Measurements from ENCODE around the gene FCGR2B.
A peak's percentile ranks its signal among the peaks of the same experiment; 100 is the strongest.

FCGR2B gene

GRCh38 chr1:161710560-161710959, 47.6 kb downstream of the FCGR2B start:
- no peak for TF ChIP-seq CTCF (IDR thresholded peaks at IDR 0.05; ENCODE audit: insufficient read depth, low read depth, low read length, missing control alignments)
- DNase-seq (ENCODE audit: low read depth), result no peak
- no peak overlapping the region for H3K4me3 ChIP-seq (ENCODE audit: low read depth, low read length)

- peak; percentile 51 for DNase-seq (ENCODE audit: low read depth)
- H3K4me3 ChIP-seq (ENCODE audit: low read depth, low read length), result peak overlapping the region; percentile 22; the same call in 1 of the 2 replicates
- TF ChIP-seq CTCF (IDR thresholded peaks at IDR 0.05; ENCODE audit: insufficient read depth, low read depth, low read length, missing control alignments), result no peak
These were observed 55.8 kb downstream of the FCGR2B start for GRCh38 chr1:161718559-161719324.

GRCh38 chr1:161719325-161719611, 56.3 kb downstream of the FCGR2B start:
- H3K4me3 ChIP-seq (ENCODE audit: low read depth, low read length), result no peak overlapping the region
- TF ChIP-seq CTCF (IDR thresholded peaks at IDR 0.05; ENCODE audit: insufficient read depth, low read depth, low read length, missing control alignments), result no peak
- peak; percentile 44 for DNase-seq (ENCODE audit: low read depth)

DNA sequence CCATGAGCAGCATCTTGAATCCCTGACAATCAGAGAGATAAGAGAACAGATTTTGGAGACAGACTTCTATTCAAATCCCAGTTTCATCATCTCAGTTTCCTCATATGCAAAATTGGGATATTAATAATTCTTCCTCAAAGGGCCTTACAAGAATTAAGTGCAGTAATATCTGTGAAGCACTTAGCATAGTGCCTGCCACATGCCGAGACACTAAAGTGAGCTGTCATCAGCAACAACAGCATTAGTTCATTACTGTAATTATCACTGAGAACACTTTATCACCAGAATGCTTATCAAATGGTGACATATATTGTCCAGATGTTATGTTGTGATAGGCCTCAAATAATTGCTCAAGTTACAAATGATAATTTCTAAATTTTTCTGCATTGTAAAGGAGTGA, 57.5 kb downstream of the FCGR2B start:
- no peak overlapping the region for H3K4me3 ChIP-seq (ENCODE audit: low read depth, low read length)
- no peak for DNase-seq (ENCODE audit: low read depth)
- TF ChIP-seq CTCF (IDR thresholded peaks at IDR 0.05; ENCODE audit: insufficient read depth, low read depth, low read length, missing control alignments), result no peak

DNA sequence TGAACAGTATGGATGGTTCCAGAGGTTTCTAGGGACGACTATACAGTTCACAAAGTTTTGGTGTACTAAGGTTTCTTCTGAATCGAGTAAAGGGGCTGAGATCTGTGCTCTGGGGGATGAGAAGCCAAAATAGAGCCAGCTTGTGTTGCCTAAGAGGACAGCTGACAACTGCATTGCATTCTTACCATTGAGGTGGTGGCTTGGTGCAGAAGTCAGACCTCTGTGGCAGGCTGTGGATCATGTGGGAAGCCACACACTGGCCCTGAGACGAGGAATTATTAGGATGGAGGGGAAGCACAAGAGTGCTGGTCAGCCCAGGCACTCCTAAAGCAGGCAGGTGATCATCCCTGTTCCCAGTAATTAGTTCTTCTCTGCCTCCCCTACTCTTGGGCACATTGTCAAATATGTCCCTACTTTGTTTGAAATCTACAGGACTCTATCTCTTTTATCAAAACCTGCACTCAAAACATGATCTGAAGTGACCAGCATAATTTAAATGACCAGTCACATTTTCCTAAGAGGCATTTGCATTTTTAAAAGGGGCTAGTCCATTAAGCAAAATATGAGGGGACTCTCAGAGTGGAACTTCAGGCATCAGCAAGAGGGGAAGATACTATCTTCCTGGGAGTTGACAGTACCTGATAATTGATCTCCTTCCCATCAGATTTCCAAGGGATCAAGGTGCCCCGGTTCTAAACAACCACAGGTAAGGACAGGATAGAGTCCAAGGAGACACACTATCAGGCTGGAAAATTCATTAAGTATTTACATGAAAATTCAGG, 58.2 kb downstream of the FCGR2B start, which contains the start of gene FCRLB:
Gene FCRLB, plus strand, starts transcription at position 589 of the 782 bp plus-strand sequence. CDS start 1,129 bp downstream, outside the sequence.
- H3K4me3 ChIP-seq (ENCODE audit: low read depth, low read length), result no peak within 1 kb of the TSS
- no peak for TF ChIP-seq CTCF (IDR thresholded peaks at IDR 0.05; ENCODE audit: insufficient read depth, low read depth, low read length, missing control alignments)

GRCh38 chr1:161721738-161722343, 58.9 kb downstream of the FCGR2B start:
- peak; percentile 33 for DNase-seq (ENCODE audit: low read depth)
- no peak overlapping the region for H3K4me3 ChIP-seq (ENCODE audit: low read depth, low read length)
- no peak for TF ChIP-seq CTCF (IDR thresholded peaks at IDR 0.05; ENCODE audit: insufficient read depth, low read depth, low read length, missing control alignments)

More for the DNA sequence above, 58.2 kb downstream of the FCGR2B start, which contains the start of gene FCRLB:
- no peak for DNase-seq (ENCODE audit: low read depth)

Data from GM12865 (cell line).